ENCODE results near the gene REPS1. TPM values are rescaled to one million over a fixed set of nuclear protein-coding genes. Genes with fewer than 3 reads are reported as not detected.

Gene REPS1
- total RNA-seq, 1 donor from 2014 or later = 23.4 TPM

DNA sequence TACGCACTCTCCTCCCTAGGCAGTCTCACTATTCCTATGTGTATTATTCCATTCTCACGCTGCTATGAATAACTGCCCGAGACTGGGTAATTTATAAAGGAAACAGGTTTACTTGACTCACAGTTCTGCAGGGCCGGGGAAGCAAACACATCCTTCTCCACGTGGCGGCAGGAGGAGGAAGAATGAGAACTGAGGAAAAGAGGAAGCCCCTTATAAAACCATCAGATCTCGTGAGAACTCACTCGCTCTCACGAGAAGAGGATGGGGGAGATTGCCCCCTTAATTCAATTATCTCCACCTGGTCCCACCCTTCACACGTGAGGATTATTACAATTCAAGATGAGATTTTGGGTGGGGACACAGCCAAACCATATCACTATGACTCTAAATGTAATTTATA, 130.3 kb downstream of the REPS1 start:
- no peak for DNase-seq (ENCODE audit: low read depth in 2 of 2)

DNA sequence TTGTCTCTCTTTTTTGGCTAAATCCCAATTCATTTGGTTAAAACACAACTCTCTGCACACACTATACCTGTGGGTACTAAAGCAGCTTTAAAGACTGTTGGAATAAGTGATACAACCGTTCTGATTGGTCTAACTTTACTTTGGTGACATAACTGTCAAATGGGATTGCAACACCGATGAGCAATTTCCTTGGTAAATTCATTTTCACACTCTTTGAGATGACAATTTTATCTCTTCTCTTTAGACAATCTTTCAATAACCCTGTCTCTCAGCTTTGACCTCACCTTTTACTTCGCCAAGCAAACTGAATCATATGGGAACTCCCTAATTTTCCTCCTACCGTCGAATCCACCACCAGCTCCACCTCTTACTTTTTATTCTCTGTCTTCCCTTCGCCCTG, 131.4 kb downstream of the REPS1 start:
- DNase-seq (ENCODE audit: low read depth in 2 of 2) = no peak

Other genes starting within 250 kb of the REPS1 start
- 18.0 TPM in 2 replicates for gene CCDC28A, start 214.5 kb downstream of the REPS1 start, total RNA-seq
- gene ECT2L, start 192.2 kb downstream of the REPS1 start, total RNA-seq = under 0.01 TPM in 1 of 2 replicates, not detected in the other
- 9.9 and 25.0 TPM in 2 replicates for gene ABRACL, start 40.5 kb upstream of the REPS1 start, total RNA-seq
- gene HECA, start 146.8 kb upstream of the REPS1 start, total RNA-seq = 24.9 and 30.3 TPM in 2 replicates